ENCODE results near the gene PDE7B.

PDE7B gene

GRCh38 chr6:136175873-136176272 lies 324.4 kb downstream of the PDE7B start:
- peaks cover 11% of the 10 kb centered on the region for H3K4me1 ChIP-seq (ENCODE audit: control insufficient read depth, insufficient read depth, low read length, unreplicated experiment)
- no peak overlapping the region for H3K27ac ChIP-seq (ENCODE audit: low read depth, low read length)
- no peaks in the 10 kb centered on the region for H3K79me2 ChIP-seq (ENCODE audit: control insufficient read depth, insufficient read depth, low read length, unreplicated experiment)
- H2AFZ ChIP-seq (ENCODE audit: low read length, unreplicated experiment) = no peak overlapping the region
- H3K36me3 ChIP-seq (ENCODE audit: insufficient read depth, low read length) = no peaks in the 10 kb centered on the region; the same call in 1 of the 2 replicates
- no peaks in the 10 kb centered on the region for H3K27me3 ChIP-seq (ENCODE audit: insufficient read depth, low read length)
- no peak overlapping the region for H3K4me3 ChIP-seq (ENCODE audit: low read depth, low read length)

GRCh38 chr6:136178749-136179148 lies 327.2 kb downstream of the PDE7B start:
- H3K27me3 ChIP-seq (ENCODE audit: insufficient read depth, low read length) = no peaks in the 10 kb centered on the region
- H3K36me3 ChIP-seq (ENCODE audit: insufficient read depth, low read length) = no peaks in the 10 kb centered on the region; the same call in 1 of the 2 replicates
- H3K79me2 ChIP-seq (ENCODE audit: control insufficient read depth, insufficient read depth, low read length, unreplicated experiment) = no peaks in the 10 kb centered on the region
- H3K4me3 ChIP-seq (ENCODE audit: low read depth, low read length) = no peak overlapping the region
- H3K4me1 ChIP-seq (ENCODE audit: control insufficient read depth, insufficient read depth, low read length, unreplicated experiment) = peaks cover 15% of the 10 kb centered on the region
- no peak overlapping the region for H2AFZ ChIP-seq (ENCODE audit: low read length, unreplicated experiment)
- no peak overlapping the region for H3K27ac ChIP-seq (ENCODE audit: low read depth, low read length)

GRCh38 chr6:136180704-136181511 lies 329.4 kb downstream of the PDE7B start:
- H3K4me3 ChIP-seq (ENCODE audit: low read depth, low read length) = no peak overlapping the region
- no peaks in the 10 kb centered on the region; the same call in 1 of the 2 replicates for H3K36me3 ChIP-seq (ENCODE audit: insufficient read depth, low read length)
- no peaks in the 10 kb centered on the region for H3K27me3 ChIP-seq (ENCODE audit: insufficient read depth, low read length)
- no peak overlapping the region for H3K27ac ChIP-seq (ENCODE audit: low read depth, low read length)
- H3K79me2 ChIP-seq (ENCODE audit: control insufficient read depth, insufficient read depth, low read length, unreplicated experiment) = no peaks in the 10 kb centered on the region
- H2AFZ ChIP-seq (ENCODE audit: low read length, unreplicated experiment) = no peak overlapping the region
- H3K4me1 ChIP-seq (ENCODE audit: control insufficient read depth, insufficient read depth, low read length, unreplicated experiment) = peaks cover 9% of the 10 kb centered on the region

GRCh38 chr6:136181512-136181833 lies 330.0 kb downstream of the PDE7B start:
- H3K79me2 ChIP-seq (ENCODE audit: control insufficient read depth, insufficient read depth, low read length, unreplicated experiment) = no peaks in the 10 kb centered on the region
- no peak overlapping the region for H3K4me3 ChIP-seq (ENCODE audit: low read depth, low read length)
- H3K4me1 ChIP-seq (ENCODE audit: control insufficient read depth, insufficient read depth, low read length, unreplicated experiment) = peaks cover 9% of the 10 kb centered on the region
- H3K36me3 ChIP-seq (ENCODE audit: insufficient read depth, low read length) = no peaks in the 10 kb centered on the region; the same call in 1 of the 2 replicates
- no peak overlapping the region for H3K27ac ChIP-seq (ENCODE audit: low read depth, low read length)
- H3K27me3 ChIP-seq (ENCODE audit: insufficient read depth, low read length) = no peaks in the 10 kb centered on the region
- H2AFZ ChIP-seq (ENCODE audit: low read length, unreplicated experiment) = no peak overlapping the region

- Histone ChIP-seq H3K36me3 (ENCODE audit: insufficient read depth, low read length) (no peaks in the 10 kb centered on the region; the same call in 1 of the 2 replicates), H3K27ac (ENCODE audit: low read depth, low read length) (no peak overlapping the region), H2AFZ (ENCODE audit: low read length, unreplicated experiment) (no peak overlapping the region), H3K27me3 (ENCODE audit: insufficient read depth, low read length) (no peaks in the 10 kb centered on the region), H3K79me2 (ENCODE audit: control insufficient read depth, insufficient read depth, low read length, unreplicated experiment) (no peaks in the 10 kb centered on the region), H3K4me1 (ENCODE audit: control insufficient read depth, insufficient read depth, low read length, unreplicated experiment) (peaks cover 9% of the 10 kb centered on the region), H3K4me3 (ENCODE audit: low read depth, low read length) (no peak overlapping the region)
Observed at GRCh38 chr6:136181861-136182260, 330.4 kb downstream of the PDE7B start.

GRCh38 chr6:136184738-136185137 lies 333.2 kb downstream of the PDE7B start:
- Histone ChIP-seq H3K79me2 (ENCODE audit: control insufficient read depth, insufficient read depth, low read length, unreplicated experiment) (no peaks in the 10 kb centered on the region), H3K27me3 (ENCODE audit: insufficient read depth, low read length) (no peaks in the 10 kb centered on the region), H3K4me1 (ENCODE audit: control insufficient read depth, insufficient read depth, low read length, unreplicated experiment) (peaks cover 9% of the 10 kb centered on the region), H3K36me3 (ENCODE audit: insufficient read depth, low read length) (no peaks in the 10 kb centered on the region), H3K4me3 (ENCODE audit: low read depth, low read length) (no peak overlapping the region), H2AFZ (ENCODE audit: low read length, unreplicated experiment) (no peak overlapping the region), H3K27ac (ENCODE audit: low read depth, low read length) (no peak overlapping the region)

GRCh38 chr6:136186363-136186762 lies 334.9 kb downstream of the PDE7B start:
- Histone ChIP-seq H3K27ac (ENCODE audit: low read depth, low read length) (no peak overlapping the region), H3K36me3 (ENCODE audit: insufficient read depth, low read length) (no peaks in the 10 kb centered on the region), H2AFZ (ENCODE audit: low read length, unreplicated experiment) (no peak overlapping the region), H3K4me1 (ENCODE audit: control insufficient read depth, insufficient read depth, low read length, unreplicated experiment) (peaks cover under 1% of the 10 kb centered on the region), H3K79me2 (ENCODE audit: control insufficient read depth, insufficient read depth, low read length, unreplicated experiment) (no peaks in the 10 kb centered on the region), H3K27me3 (ENCODE audit: insufficient read depth, low read length) (no peaks in the 10 kb centered on the region), H3K4me3 (ENCODE audit: low read depth, low read length) (no peak overlapping the region)

- Histone ChIP-seq H3K4me1 (ENCODE audit: control insufficient read depth, insufficient read depth, low read length, unreplicated experiment) (no peaks in the 10 kb centered on the region), H3K27me3 (ENCODE audit: insufficient read depth, low read length) (no peaks in the 10 kb centered on the region), H3K36me3 (ENCODE audit: insufficient read depth, low read length) (no peaks in the 10 kb centered on the region), H3K27ac (ENCODE audit: low read depth, low read length) (no peak overlapping the region), H2AFZ (ENCODE audit: low read length, unreplicated experiment) (no peak overlapping the region), H3K4me3 (ENCODE audit: low read depth, low read length) (no peak overlapping the region), H3K79me2 (ENCODE audit: control insufficient read depth, insufficient read depth, low read length, unreplicated experiment) (no peaks in the 10 kb centered on the region)
Observed at GRCh38 chr6:136188486-136188885, 337.0 kb downstream of the PDE7B start.

GRCh38 chr6:136189104-136189503 lies 337.6 kb downstream of the PDE7B start:
- no peak overlapping the region for H2AFZ ChIP-seq (ENCODE audit: low read length, unreplicated experiment)
- H3K4me1 ChIP-seq (ENCODE audit: control insufficient read depth, insufficient read depth, low read length, unreplicated experiment) = no peaks in the 10 kb centered on the region
- no peaks in the 10 kb centered on the region for H3K79me2 ChIP-seq (ENCODE audit: control insufficient read depth, insufficient read depth, low read length, unreplicated experiment)
- H3K36me3 ChIP-seq (ENCODE audit: insufficient read depth, low read length) = no peaks in the 10 kb centered on the region
- no peak overlapping the region for H3K4me3 ChIP-seq (ENCODE audit: low read depth, low read length)
- H3K27me3 ChIP-seq (ENCODE audit: insufficient read depth, low read length) = no peaks in the 10 kb centered on the region
- no peak overlapping the region for H3K27ac ChIP-seq (ENCODE audit: low read depth, low read length)

GRCh38 chr6:136191606-136192312 lies 340.3 kb downstream of the PDE7B start:
- Histone ChIP-seq H3K27ac (ENCODE audit: low read depth, low read length) (no peak overlapping the region), H3K4me3 (ENCODE audit: low read depth, low read length) (no peak overlapping the region), H3K27me3 (ENCODE audit: insufficient read depth, low read length) (no peaks in the 10 kb centered on the region), H3K79me2 (ENCODE audit: control insufficient read depth, insufficient read depth, low read length, unreplicated experiment) (no peaks in the 10 kb centered on the region), H3K4me1 (ENCODE audit: control insufficient read depth, insufficient read depth, low read length, unreplicated experiment) (no peaks in the 10 kb centered on the region), H2AFZ (ENCODE audit: low read length, unreplicated experiment) (no peak overlapping the region), H3K36me3 (ENCODE audit: insufficient read depth, low read length) (no peaks in the 10 kb centered on the region)

GRCh38 chr6:136192902-136193301 lies 341.4 kb downstream of the PDE7B start:
- no peaks in the 10 kb centered on the region for H3K36me3 ChIP-seq (ENCODE audit: insufficient read depth, low read length)
- no peaks in the 10 kb centered on the region for H3K27me3 ChIP-seq (ENCODE audit: insufficient read depth, low read length)
- no peak overlapping the region for H2AFZ ChIP-seq (ENCODE audit: low read length, unreplicated experiment)
- H3K79me2 ChIP-seq (ENCODE audit: control insufficient read depth, insufficient read depth, low read length, unreplicated experiment) = no peaks in the 10 kb centered on the region
- no peak overlapping the region for H3K4me3 ChIP-seq (ENCODE audit: low read depth, low read length)
- H3K4me1 ChIP-seq (ENCODE audit: control insufficient read depth, insufficient read depth, low read length, unreplicated experiment) = no peaks in the 10 kb centered on the region
- H3K27ac ChIP-seq (ENCODE audit: low read depth, low read length) = no peak overlapping the region

All from ACC112 (cell line).